NCI-H1436 (cell line): ENCODE results near the gene PRPS1.
"Not testable (repeated sequence)": the region's sequence is repeated elsewhere in the genome, so short reads cannot be mapped to it uniquely, and the experiment has no call there.

Experiments
- DNase-seq: peaks from one replicate; lab custom pipeline; 2025; lab: John Stamatoyannopoulos, UW

PRPS1 gene

DNA sequence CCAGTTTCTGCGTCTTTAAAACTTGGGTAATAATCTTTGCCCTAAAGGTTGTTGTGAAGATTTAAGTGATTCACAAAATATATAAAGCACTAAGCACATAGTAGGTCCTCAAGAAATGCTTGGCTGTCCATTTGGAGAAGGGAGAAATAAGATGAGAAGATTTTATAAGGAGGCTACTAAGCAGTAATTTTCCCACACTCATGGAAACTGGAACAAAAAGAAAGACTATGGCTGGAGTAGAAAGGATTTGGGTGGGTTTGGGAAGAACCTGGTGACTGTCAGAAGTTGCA, 47.0 kb downstream of the PRPS1 start:
- no peak for DNase-seq

GRCh38 chrX:107675823-107676555, 47.7 kb downstream of the PRPS1 start:
- DNase-seq, result peak; percentile 10

GRCh38 chrX:107676559-107677378, 48.5 kb downstream of the PRPS1 start:
- DNase-seq, result no peak

- no peak for DNase-seq
These were observed 49.2 kb downstream of the PRPS1 start for GRCh38 chrX:107677501-107677901.

DNA sequence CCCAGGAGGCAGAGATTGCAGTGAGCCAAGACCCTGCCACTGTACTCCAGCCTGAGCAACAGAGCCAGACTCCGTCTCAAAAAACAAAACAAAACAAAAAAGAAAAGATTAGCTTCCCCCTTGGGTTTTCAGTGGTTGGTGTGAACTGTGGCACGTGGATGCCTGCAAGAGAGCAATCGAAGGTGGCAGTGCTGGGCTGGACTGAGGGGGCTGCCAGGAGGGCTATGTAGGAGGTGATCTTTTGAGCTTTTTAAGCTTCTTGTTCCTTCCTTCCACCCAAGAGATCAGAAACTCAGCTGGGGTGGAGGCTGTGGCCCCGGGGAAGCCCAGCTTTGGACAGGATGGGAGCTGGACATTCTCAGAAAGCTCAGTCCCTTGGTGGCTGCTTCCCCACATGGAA, 49.6 kb downstream of the PRPS1 start:
- no peak for DNase-seq

- DNase-seq, result peak; percentile 17
These were observed 50.8 kb downstream of the PRPS1 start for GRCh38 chrX:107678957-107679740.

DNA sequence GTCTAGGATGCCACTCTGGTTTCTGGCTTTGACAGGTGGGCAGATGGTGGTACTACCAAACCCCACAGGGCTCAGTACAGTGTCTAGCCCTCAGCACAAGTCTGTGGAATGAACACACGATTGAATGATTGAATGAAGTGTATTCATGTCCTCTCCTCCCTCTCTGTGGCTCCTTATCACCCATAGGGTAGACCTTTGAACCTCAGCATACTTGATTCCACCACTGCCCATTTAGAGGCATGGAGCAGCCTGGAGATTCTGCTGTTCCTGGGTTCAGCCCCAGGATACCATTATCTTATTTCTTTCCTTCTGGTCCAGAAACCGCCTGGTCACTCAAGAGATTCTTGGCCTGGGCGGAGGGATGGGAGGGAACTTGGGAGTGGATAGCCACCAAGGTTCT, 53.9 kb downstream of the PRPS1 start:
- DNase-seq, result no peak

DNA sequence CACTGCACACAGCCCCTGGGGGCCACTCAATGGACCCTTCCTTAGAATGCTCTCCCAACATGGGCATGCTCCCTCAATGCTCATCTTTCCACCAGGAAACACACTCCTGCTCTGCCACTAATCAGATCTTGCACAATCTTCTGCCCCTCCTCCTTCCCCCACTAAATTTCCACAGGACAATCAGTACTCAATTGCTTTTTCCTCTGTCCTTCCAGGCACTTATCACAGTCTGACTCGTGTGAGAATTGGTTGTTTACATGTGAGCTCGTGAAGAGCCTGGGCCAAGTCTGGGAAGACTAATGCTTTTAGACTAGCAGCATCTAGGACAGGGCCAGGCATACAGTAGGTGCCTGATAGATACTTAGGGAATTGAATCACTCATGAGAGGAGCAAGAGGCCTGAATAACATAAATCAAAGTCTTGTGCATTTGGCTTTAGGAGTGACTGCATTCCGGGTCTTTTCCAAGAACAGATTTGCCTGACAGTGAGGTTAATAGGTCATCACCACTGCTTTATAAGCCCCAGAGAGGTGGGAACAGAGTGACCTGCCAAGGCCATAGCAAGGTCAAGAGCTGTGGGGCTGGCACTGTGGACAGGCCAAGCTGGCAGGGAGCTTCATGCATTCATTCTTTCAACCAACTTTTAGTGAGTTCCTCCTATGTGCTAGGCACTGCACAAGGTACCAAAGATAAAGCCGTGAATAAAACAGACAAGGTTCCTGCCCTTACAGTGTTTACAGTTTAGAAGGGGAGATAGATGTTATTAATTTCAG, 55.0 kb downstream of the PRPS1 start:
- no peak for DNase-seq

- no peak for DNase-seq
These were observed 55.6 kb downstream of the PRPS1 start for GRCh38 chrX:107683931-107684330.

GRCh38 chrX:107684956-107685385, 56.7 kb downstream of the PRPS1 start:
- no peak for DNase-seq

- not testable (repeated sequence) for DNase-seq
These were observed 57.3 kb downstream of the PRPS1 start for GRCh38 chrX:107685586-107685985.

- DNase-seq, result no peak
These were observed 57.7 kb downstream of the PRPS1 start for GRCh38 chrX:107686026-107686425.

GRCh38 chrX:107686792-107687191, 58.5 kb downstream of the PRPS1 start:
- DNase-seq, result no peak

DNA sequence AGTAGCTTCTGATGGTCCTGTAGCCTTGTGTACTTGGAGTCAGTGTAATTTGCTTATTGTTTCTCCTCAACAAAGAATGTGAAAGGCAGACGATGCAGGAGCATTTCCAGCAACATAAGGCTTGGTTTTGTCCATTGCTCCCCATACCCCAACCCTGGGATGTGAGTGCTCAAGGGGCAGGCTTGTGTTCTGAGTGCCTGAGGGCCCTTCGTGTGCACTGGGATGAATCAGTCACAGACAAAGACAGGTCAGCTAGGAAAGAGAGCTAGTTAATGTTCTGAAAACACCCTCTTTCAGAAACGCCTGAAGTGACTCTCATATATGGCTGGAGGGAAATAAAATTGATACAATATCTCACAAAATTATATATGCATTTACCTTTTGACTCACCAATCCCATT, 59.1 kb downstream of the PRPS1 start:
- DNase-seq, result no peak

GRCh38 chrX:107691024-107691448, 62.7 kb downstream of the PRPS1 start:
- DNase-seq, result no peak

- no peak for DNase-seq
These were observed 71.3 kb downstream of the PRPS1 start for GRCh38 chrX:107699616-107700015.

DNA sequence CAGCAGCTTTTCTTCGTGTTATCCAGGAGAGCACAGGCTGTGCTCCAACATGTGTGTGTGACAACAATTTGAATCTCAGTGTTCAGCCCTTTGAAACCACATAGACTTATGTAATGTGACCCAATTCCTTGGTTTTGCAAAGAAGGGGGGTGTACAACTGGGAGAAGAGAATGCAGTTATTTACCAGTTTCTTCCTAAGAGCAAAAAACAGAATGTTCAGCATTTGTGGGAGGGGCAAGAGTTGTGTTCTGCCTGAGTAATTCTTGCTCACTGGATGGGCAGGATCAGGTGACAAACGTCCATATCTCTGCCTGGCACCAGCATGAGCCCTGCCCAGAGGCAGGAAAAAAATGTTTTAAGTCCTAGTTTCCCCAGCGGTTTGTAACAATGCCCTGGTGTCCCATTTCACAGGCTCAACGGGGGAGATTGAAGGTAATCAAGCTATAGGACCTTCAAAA, 72.0 kb downstream of the PRPS1 start:
- DNase-seq, result no peak
